ENCODE results near the gene RIPK4.

DNA sequence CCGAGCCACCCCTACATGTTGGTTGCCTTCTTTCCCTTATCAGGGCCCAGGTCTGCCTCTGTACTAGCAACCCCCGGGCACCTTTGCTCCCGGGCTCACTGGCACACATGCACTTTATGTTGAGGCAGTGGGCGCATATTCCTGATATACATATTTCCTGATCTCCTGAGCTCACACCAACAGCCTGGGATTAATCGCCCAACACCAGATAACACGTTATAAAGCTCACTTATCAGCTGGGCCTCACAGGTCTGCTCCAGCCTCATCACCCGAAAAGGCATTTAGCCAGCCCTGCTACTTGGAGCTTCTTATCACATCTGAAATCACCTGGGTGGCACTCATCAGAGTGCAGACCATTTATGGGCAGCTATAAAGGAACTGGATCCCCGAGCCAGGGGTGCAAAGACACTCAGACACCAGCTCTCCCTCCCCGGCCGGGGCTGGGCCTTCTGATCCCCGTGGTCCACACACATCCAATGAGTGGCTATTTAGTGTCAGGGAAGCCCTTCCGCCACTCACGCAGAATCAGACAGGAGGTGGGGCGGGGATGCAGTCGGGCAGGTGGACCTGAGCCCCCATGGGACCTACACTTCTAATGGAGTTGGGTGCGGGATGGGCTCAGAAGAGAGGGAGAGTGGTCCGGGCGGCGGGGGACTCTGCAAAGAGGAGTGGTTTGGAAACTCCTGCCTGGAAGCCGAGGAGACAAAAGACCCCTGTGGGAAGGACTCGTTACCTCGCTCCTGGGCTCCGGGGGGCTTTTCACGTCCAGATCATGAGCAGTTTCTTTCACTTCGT lies 21.6 kb downstream of the RIPK4 start:
- TF ChIP-seq, protein P1, sequence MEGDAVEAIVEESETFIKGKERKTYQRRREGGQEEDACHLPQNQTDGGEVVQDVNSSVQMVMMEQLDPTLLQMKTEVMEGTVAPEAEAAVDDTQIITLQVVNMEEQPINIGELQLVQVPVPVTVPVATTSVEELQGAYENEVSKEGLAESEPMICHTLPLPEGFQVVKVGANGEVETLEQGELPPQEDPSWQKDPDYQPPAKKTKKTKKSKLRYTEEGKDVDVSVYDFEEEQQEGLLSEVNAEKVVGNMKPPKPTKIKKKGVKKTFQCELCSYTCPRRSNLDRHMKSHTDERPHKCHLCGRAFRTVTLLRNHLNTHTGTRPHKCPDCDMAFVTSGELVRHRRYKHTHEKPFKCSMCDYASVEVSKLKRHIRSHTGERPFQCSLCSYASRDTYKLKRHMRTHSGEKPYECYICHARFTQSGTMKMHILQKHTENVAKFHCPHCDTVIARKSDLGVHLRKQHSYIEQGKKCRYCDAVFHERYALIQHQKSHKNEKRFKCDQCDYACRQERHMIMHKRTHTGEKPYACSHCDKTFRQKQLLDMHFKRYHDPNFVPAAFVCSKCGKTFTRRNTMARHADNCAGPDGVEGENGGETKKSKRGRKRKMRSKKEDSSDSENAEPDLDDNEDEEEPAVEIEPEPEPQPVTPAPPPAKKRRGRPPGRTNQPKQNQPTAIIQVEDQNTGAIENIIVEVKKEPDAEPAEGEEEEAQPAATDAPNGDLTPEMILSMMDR (conservative IDR thresholded peaks at IDR 0.05), result no peak
- no peak for TF ChIP-seq ZFX (IDR thresholded peaks at IDR 0.05)
